Suprapubic skin (tissue), 4 donors: ENCODE data around the gene RIOK1. TPM values are rescaled to one million over a fixed set of nuclear protein-coding genes. Genes with fewer than 3 reads are reported as not detected.
"Not testable (repeated sequence)": the region's sequence is repeated elsewhere in the genome, so short reads cannot be mapped to it uniquely, and the experiment has no call there.

Experiments used
- DNase-seq, 2 donors: peaks; one replicate each; pipeline ENCODE4 v3.0.0-alpha.2; 2019; ENCODE audit warnings: low spot score in 2 of 2
- H3K27ac ChIP-seq: fragments of 200-600 bp; sonication (generic); one replicate; pipeline ENCODE4 v1.5.1; 2019
- H3K27me3 ChIP-seq: fragments of 200-600 bp; sonication (generic); one replicate; pipeline ENCODE4 v1.5.1; 2019
- H3K36me3 ChIP-seq: fragments of 200-600 bp; sonication (generic); one replicate; pipeline ENCODE4 v1.5.1; 2019
- H3K4me1 ChIP-seq: fragments of 200-600 bp; sonication (generic); one replicate; pipeline ENCODE4 v1.5.1; 2019
- H3K4me3 ChIP-seq: fragments of 200-600 bp; sonication (generic); one replicate; pipeline ENCODE4 v1.5.1; 2019; ENCODE audit warnings: mild to moderate bottlenecking
- H3K9me3 ChIP-seq: fragments of 200-600 bp; sonication (generic); one replicate; pipeline ENCODE4 v1.5.1; 2019
- EP300 ChIP-seq: sonication (generic); formaldehyde crosslinking; IDR thresholded peaks from one replicate; pipeline ENCODE4 v1.6.1; 2017; ENCODE audit warnings: antibody characterized with exemption
- POLR2A ChIP-seq, 2 donors: fragments of 450-650 bp; IDR thresholded peaks; one replicate each; pipeline ENCODE4 v1.6.1; 2017; ENCODE audit warnings: antibody characterized with exemption in 2 of 2, mild to moderate bottlenecking in 2 of 2, moderate library complexity in 2 of 2
- POLR2AphosphoS5 ChIP-seq, 3 donors: sonication (generic); formaldehyde crosslinking; IDR thresholded peaks; one replicate each; pipeline ENCODE4 v1.6.1; 2017; ENCODE audit warnings: antibody characterized with exemption in 3 of 3
- WGBS: methylation state at CpG from one replicate; pipeline ENCODE4 v1.1.5; 2018; 5-methylcytosine and 5-hydroxymethylcytosine counted together
- total RNA-seq, 4 donors: library from RNA; depleted of rRNA; stranded (reverse); fragments of >200 nt; gene quantifications; one replicate each; pipeline ENCODE4 v1.1.0, GENCODE V29; 2016
- TF ChIP-seq, protein P1 (sequence below), 2 donors: fragments of 200-600 bp in 1 of 2; fragments of 450-650 bp in 1 of 2; sonication (generic) in 1 of 2; IDR thresholded peaks; one replicate each; pipeline ENCODE4 v1.5.1; 2016 to 2019; ENCODE audit warnings: antibody characterized with exemption in 2 of 2, mild to moderate bottlenecking in 1 of 2, moderate library complexity in 1 of 2

RIOK1 gene
- total RNA-seq: 10 to 100 TPM; 18.6 to 24.6 (median 22.7) TPM

DNA sequence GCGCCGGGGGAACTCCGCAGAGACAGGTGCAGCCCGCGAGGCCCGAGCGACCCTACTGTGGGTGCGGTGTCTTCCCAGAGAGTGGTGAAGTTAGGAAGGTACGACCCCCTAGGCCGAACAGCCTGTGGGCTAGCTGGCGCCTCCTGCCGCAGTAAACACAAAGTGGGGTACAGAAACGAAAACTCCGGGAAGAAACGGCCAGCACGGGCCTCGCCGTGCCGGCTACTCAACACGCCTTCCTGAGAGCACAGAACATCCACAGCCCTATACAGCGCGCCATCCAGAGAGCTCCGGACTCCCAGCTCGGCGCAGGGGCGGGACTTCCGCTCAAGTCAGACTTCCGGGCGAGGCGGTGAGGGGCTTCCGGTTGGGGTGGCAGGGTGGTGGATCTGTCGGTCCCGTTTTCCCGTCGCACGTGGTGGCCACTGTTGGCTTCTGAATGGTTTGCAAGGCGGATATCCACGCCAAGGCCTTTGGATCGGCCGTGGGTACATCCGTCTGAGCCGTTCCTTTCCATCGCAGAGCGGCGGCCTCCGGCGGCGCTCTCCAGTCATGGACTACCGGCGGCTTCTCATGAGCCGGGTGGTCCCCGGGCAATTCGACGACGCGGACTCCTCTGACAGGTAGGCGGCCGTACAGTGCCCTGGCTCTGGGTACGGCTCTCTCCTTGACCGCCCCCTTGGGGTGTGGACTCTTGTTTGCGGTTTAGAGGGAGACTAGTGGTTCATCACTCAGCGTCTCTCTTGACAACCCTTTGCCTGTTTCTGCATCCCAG lies at the start of gene RIOK1, which contains the start of gene CAGE1:
Gene RIOK1 (plus strand): TSS at position 358 of the 775 bp plus-strand sequence. CDS start 195 bp downstream, at position 553.
Gene CAGE1 (minus strand): TSS at position 292 of the 775 bp plus-strand sequence. CDS start 2,569 bp downstream, outside the sequence.
- TF ChIP-seq EP300 (no peak), POLR2A (IDR thresholded peaks at IDR 0.05) (peak in 1 of 2 donors; percentile 67), POLR2AphosphoS5 (IDR thresholded peaks at IDR 0.05) (peak in 2 of 3 donors; percentile 3 to 8)
- TF ChIP-seq, protein P1, sequence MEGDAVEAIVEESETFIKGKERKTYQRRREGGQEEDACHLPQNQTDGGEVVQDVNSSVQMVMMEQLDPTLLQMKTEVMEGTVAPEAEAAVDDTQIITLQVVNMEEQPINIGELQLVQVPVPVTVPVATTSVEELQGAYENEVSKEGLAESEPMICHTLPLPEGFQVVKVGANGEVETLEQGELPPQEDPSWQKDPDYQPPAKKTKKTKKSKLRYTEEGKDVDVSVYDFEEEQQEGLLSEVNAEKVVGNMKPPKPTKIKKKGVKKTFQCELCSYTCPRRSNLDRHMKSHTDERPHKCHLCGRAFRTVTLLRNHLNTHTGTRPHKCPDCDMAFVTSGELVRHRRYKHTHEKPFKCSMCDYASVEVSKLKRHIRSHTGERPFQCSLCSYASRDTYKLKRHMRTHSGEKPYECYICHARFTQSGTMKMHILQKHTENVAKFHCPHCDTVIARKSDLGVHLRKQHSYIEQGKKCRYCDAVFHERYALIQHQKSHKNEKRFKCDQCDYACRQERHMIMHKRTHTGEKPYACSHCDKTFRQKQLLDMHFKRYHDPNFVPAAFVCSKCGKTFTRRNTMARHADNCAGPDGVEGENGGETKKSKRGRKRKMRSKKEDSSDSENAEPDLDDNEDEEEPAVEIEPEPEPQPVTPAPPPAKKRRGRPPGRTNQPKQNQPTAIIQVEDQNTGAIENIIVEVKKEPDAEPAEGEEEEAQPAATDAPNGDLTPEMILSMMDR (IDR thresholded peaks at IDR 0.05): peak in 1 of 2 donors; percentile 4
- no peaks in the 10 kb centered on the region for H3K27me3 ChIP-seq
- H3K9me3 ChIP-seq: no peaks in the 10 kb centered on the region
- H3K4me1 ChIP-seq: peaks cover 31% of the 10 kb centered on the region
- H3K36me3 ChIP-seq: peaks cover 7% of the 10 kb centered on the region
- peak within 1 kb of the TSS; percentile 83 for H3K27ac ChIP-seq
- WGBS: 0% methylated on average over 39 of the region's 62 CpGs
- peak within 1 kb of the TSS; percentile 77 for H3K4me3 ChIP-seq
- peak; percentile 97 for DNase-seq

DNA sequence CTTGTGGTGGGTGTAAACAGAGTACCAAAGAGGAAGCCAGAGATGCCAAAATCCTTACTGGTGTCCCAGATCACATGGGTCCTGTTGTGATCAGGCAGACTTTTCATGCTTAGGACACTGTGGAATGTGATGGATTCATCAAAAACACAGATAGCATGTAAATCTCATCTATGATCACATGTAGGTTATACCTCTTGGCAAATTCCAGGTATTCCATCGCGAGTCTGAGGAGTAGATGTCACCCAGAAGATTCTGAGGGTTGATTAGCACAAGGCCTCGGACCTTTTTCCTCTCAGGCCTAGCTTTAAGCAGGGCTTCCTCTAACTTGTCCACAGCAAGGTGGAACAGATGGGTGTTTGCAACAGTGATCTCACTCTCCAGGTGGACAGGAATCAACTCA lies 48.3 kb upstream of the RIOK1 start:
- WGBS: 90% methylated on average over 3 of the region's 3 CpGs
- Histone ChIP-seq H3K36me3 (no peaks in the 10 kb centered on the region), H3K9me3 (no peaks in the 10 kb centered on the region), H3K4me3 (no peak overlapping the region), H3K27ac (no peak overlapping the region), H3K4me1 (no peaks in the 10 kb centered on the region), H3K27me3 (peaks cover 4% of the 10 kb centered on the region)
- TF ChIP-seq POLR2AphosphoS5 (IDR thresholded peaks at IDR 0.05) (no peak), POLR2A (IDR thresholded peaks at IDR 0.05) (no peak), EP300 (no peak)
- TF ChIP-seq, protein P1 (IDR thresholded peaks at IDR 0.05): no peak
- no peak for DNase-seq

DNA sequence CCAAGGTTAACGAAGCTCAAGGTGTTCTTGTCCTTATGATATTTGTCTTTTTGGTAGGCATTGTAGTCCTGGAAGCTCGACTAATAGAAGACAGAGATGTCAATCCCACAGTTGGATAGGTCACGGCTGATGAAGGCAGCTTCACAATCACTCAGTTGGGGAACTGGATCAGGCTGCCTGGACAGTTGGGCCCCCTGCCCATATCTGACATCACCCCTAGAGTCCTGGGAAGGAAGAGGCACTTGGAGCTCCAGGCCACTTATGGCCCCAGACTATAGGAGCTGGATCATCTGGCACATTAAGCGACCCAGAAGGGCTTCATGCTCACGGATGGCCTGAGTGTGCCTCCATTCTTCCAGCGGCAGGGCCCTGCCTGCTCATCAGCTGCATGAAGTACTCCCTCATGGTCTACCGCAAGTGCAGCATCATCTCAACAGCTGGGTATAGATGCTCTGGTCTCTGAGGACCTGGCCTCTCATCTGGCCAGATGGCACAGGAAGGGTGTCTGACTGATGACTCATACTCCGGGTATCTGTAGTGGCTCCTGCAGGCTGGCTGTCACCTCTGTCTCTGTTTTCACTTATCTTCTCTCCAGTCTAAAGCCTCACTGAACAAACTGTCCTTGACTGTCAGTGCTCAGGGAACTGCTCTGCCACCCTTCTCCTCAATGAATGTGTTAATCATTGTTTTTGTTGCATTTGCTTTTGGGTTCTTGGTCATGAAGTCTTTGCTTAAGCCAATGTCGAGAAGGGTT lies 47.4 kb upstream of the RIOK1 start:
- WGBS: 79% methylated on average over 7 of the region's 9 CpGs
- TF ChIP-seq EP300 (no peak), POLR2AphosphoS5 (IDR thresholded peaks at IDR 0.05) (no peak), POLR2A (IDR thresholded peaks at IDR 0.05) (no peak)
- TF ChIP-seq, protein P1 (IDR thresholded peaks at IDR 0.05): no peak
- no peaks in the 10 kb centered on the region for H3K36me3 ChIP-seq
- DNase-seq: no peak
- no peak overlapping the region for H3K4me3 ChIP-seq
- H3K9me3 ChIP-seq: no peaks in the 10 kb centered on the region
- peaks cover 4% of the 10 kb centered on the region for H3K27me3 ChIP-seq
- H3K27ac ChIP-seq: no peak overlapping the region
- H3K4me1 ChIP-seq: no peaks in the 10 kb centered on the region

DNA sequence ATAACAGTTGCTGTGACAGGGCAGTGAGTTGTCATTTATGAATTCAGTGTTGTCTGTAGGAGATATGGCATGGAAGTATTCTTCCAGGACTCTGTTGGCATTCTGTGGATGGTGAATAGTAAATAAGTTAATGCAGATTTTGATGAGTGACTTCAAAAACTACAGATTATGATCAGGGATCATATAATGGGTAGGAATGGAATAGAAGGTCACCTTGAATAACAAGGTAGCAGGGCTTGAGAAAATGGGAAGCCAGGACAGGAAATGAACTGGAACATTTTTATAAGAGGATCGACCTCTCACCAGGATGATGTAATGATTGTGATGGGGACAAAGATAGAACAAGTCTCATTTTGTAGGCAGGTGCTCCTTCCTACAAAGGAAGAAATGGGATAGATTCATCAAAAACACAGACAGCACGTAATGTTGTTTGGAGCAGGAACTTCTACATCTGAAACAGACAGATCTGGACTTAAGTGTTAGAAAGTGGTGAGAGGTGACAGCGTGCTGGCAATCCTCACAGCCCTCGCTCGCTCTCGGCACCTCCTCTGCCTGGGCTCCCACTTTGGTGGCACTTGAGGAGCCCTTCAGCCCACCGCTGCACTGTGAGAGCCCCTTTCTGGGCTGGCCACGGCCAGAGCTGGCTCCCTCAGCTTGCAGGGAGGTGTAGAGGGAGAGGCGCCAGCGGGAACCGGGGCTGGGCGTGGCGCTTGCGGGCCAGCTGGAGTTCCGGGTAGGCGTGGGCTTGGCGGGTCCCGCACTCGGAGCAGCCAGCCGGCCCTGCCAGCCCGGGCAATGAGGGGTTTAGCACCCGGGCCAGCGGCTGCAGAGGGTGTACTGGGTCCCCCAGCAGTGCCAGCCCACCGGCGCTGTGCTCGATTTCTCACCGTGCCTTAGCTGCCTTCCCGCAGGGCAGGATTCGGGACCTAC lies 45.8 kb upstream of the RIOK1 start:
- Histone ChIP-seq H3K4me3 (no peak overlapping the region), H3K27ac (no peak overlapping the region), H3K4me1 (no peaks in the 10 kb centered on the region), H3K9me3 (no peaks in the 10 kb centered on the region), H3K27me3 (peaks cover 4% of the 10 kb centered on the region), H3K36me3 (no peaks in the 10 kb centered on the region)
- 87% methylated on average over 17 of the region's 29 CpGs for WGBS
- no peak for DNase-seq
- TF ChIP-seq, protein P1 (IDR thresholded peaks at IDR 0.05): no peak
- TF ChIP-seq POLR2AphosphoS5 (IDR thresholded peaks at IDR 0.05) (no peak), POLR2A (IDR thresholded peaks at IDR 0.05) (no peak), EP300 (no peak)

DNA sequence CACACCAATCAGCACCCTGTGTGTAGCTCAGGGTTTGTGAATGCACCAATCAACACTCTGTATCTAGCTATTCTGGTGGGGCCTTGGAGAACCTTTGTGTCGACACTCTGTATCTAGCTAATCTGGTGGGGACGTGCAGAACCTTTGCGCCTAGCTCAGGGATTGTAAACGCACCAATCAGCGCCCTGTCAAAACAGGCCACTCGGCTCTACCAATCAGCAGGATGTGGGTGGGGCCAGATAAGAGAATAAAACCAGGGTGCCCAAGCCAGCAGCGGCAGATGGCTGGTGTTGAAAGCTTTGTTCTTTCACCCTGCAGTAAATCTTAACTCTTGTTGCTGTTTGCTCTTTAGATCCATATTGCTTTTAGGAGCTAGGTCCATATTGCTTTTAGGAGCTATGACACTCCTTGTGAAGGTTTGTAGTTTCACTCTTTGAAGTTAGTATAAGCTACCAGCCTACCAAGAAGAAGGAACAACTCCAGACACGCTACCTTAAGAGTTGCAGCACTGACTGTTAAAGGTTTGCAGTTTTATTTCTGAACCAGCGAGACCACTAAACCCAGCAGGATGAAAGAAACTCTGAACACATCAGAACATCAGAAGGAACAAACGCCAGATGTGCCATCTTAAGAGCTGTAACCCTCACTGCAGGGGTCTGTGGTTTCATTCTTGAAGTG lies 44.7 kb upstream of the RIOK1 start:
- DNase-seq, H3K9me3 ChIP-seq, H3K27ac ChIP-seq, H3K36me3 ChIP-seq, H3K4me1 ChIP-seq, H3K4me3 ChIP-seq, H3K27me3 ChIP-seq: not testable (repeated sequence)
- 92% methylated on average over 10 of the region's 10 CpGs for WGBS

DNA sequence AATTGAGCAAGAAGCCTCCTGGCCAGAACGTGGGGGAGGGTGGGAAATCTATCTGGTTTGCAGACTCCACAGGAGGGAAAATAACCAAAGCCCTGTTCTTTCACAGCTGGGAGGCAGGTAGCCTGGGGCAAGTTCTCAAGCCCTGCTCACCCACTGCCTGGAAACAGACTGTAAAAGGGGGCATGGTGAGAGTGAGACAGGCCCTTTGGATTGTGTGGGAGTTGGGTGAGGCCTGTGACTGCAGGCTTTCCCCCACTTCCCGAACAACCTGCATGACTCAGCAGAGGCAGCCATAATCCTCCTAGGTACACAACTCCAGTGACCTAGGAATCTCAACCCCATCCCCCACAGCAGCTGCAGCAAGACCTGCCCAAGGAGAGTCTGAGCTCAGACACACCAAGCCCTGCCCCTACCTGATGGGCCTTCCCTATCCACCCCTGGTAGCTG lies 42.0 kb upstream of the RIOK1 start:
- DNase-seq, H3K36me3 ChIP-seq, H3K4me1 ChIP-seq, H3K9me3 ChIP-seq, H3K27me3 ChIP-seq, H3K27ac ChIP-seq, H3K4me3 ChIP-seq: not testable (repeated sequence)
- WGBS: 69% methylated on average over 1 of the region's 2 CpGs

DNA sequence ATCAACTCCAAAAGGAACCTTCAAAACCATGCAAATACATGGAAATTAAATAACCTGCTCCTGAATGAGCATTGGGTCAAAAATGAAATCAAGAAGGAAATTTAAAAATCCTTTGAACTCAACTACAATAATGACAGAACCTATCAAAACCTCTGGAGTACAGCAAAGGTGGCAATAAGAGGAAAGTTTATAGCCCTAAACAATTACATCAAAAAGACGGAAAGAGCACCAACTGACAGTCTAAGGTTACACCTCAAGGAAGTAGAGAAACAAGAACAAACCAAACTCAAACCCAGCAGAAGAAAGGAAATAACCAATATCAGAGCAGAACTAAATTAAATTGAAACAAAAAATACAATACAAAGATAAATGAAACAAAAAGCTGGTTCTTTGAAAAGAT lies 39.0 kb upstream of the RIOK1 start:
- WGBS: 78% methylated on average over 1 of the region's 1 CpG
- DNase-seq, H3K4me1 ChIP-seq, H3K36me3 ChIP-seq, H3K27ac ChIP-seq, H3K27me3 ChIP-seq, H3K4me3 ChIP-seq, H3K9me3 ChIP-seq: not testable (repeated sequence)
